Measurements from ENCODE around the gene GTPBP2.
A peak's percentile ranks its signal among the peaks of the same experiment; 100 is the strongest.
"Not testable (repeated sequence)": the region's sequence is repeated elsewhere in the genome, so short reads cannot be mapped to it uniquely, and the experiment has no call there.

GTPBP2 gene

DNA sequence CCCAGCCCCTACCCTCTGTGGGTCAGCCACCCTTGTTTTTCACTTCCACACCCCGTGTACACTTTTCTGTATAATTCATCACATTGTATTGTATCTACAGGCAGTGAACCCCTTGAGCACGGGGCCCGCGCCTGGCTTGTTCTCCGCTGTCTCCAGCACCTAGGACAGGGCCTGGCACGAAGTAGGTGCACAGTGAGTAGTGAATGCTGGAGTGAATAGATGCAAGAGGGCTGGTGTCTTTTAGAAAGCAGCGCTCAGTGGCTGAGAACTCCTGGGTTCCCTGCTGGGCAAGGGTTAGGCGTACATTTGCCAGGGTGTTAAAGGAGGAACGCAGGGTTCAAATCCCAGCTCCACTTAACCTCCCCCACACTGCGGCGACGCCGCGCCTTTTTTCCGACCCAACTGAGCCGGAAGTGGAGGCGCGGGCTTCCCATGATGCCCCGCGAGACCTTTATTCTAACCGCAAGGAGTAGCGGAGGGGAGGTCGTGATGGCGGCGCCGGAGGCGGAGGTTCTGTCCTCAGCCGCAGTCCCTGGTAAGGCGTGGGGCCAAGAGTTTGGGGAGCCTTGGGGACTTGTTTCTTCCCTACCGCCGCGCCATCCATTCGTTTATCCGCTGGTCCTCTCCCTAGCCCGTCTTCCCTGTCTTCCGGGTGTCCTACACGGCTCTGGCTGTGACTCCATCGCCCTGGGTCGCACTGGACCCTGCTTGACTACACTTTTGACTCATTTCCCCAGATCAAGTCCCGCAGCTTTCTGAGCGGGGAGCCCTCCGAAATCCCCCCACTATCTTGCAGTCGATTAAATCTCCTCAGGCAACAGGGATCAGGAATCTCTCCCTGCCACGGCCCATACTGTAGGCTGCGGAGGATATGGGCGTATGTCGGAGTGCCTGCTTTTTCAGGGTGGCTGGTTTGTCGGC is 6.6 kb upstream of the GTPBP2 start, which contains the start of gene MAD2L1BP:
MAD2L1BP (plus strand) TSS at position 454 of the 921 bp plus-strand sequence; CDS start at position 490, 36 bp downstream.
- no peaks in the 10 kb centered on the region for H3K27me3 ChIP-seq (replicated peaks; ENCODE audit: insufficient read depth, low read length)
- H3K4me2 ChIP-seq (ENCODE audit: low read depth, low read length) = peak within 1 kb of the TSS; percentile 69
- H3K4me1 ChIP-seq (ENCODE audit: low read length) = peaks cover 17% of the 10 kb centered on the region
- peak within 1 kb of the TSS; percentile 83 for H3K4me3 ChIP-seq (ENCODE audit: low read length)
- TF ChIP-seq, protein P1, sequence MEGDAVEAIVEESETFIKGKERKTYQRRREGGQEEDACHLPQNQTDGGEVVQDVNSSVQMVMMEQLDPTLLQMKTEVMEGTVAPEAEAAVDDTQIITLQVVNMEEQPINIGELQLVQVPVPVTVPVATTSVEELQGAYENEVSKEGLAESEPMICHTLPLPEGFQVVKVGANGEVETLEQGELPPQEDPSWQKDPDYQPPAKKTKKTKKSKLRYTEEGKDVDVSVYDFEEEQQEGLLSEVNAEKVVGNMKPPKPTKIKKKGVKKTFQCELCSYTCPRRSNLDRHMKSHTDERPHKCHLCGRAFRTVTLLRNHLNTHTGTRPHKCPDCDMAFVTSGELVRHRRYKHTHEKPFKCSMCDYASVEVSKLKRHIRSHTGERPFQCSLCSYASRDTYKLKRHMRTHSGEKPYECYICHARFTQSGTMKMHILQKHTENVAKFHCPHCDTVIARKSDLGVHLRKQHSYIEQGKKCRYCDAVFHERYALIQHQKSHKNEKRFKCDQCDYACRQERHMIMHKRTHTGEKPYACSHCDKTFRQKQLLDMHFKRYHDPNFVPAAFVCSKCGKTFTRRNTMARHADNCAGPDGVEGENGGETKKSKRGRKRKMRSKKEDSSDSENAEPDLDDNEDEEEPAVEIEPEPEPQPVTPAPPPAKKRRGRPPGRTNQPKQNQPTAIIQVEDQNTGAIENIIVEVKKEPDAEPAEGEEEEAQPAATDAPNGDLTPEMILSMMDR (IDR thresholded peaks at IDR 0.05; ENCODE audit: low read length) = no peak
- TF ChIP-seq EZH2 (optimal IDR thresholded peaks at IDR 0.05; ENCODE audit: low read depth, low read length) = no peak
- no peak for TF ChIP-seq EZH2phosphoT487 (IDR thresholded peaks at IDR 0.05; ENCODE audit: low read length)
- 0 out of 2 replicates have a peak, but pooled peaks cover 3% of the 10 kb centered on the region for H3K36me3 ChIP-seq (replicated peaks; ENCODE audit: insufficient read depth, low read length)
- H3F3A ChIP-seq (ENCODE audit: insufficient read depth, low read length) = no peaks in the 10 kb centered on the region; the same call in 1 of the 2 replicates
- H3K27ac ChIP-seq (ENCODE audit: low read length) = no peak within 1 kb of the TSS
- H3K9ac ChIP-seq (ENCODE audit: low read length) = peak within 1 kb of the TSS; percentile 69
- peak within 1 kb of the TSS; percentile 61 for H2AFZ ChIP-seq (ENCODE audit: low read length)
- H4K20me1 ChIP-seq (ENCODE audit: insufficient read depth, low read length) = no peaks in the 10 kb centered on the region
- H3K9me2 ChIP-seq (replicated peaks; ENCODE audit: insufficient read depth, low read length) = no peaks in the 10 kb centered on the region
- peaks cover 45% of the 10 kb centered on the region for H3K79me2 ChIP-seq (ENCODE audit: low read length)
- peak; percentile 85 for DNase-seq
- H3K9me3 ChIP-seq (replicated peaks; ENCODE audit: insufficient read depth, low read length) = no peaks in the 10 kb centered on the region

DNA sequence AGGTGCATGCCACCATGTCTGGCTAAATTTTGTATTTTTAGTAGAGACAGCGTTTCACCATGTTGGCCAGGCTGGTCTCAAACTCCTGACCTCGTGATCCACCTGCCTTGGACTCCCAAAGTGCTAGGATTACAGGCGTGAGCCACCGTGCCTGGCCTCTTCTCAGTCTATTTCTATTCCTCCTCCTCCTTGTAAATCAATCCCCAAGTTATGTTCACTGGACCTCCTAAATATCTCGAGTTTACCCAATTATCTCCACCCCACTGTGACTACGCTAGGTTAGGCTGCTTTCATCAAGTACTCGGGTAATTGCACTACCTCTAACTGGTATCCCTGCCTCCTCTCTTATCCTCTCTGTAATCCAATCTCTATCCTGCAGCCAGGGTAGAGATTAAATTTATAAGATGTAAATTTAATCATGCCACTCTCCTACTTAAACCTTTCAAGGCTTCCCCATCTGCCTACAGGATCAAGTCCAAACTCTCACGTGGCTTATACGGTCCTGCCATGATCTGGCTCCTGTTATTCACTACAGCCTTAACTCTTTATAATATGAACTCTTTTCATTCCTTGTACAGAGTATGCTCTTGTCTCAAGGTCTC is 5.7 kb upstream of the GTPBP2 start:
- Histone ChIP-seq H3K4me3 (ENCODE audit: low read length) (no peak overlapping the region), H3K27ac (ENCODE audit: low read length) (no peak overlapping the region)

DNA sequence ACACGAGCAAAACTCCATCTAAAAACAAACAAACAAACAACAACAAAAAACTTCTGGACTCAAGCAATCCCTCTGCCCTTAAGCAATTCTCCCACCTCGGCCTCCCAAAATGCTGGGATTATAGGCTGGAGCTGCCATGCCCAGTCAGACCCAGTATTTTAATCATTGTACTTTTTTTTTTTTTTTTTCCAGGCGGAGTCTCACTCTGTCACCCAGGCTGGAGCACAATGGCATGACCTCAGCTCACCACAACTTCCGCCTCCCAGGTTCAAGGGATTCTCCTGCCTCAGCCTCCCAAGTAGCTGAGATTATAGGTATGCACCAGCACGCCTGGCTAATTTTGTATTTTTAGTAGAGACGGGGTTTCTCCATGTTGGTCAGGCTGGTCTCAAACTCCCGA is 3.9 kb upstream of the GTPBP2 start:
- H3K9me2 ChIP-seq (replicated peaks; ENCODE audit: insufficient read depth, low read length); H3K4me2 ChIP-seq (ENCODE audit: low read depth, low read length); H3K9ac ChIP-seq (ENCODE audit: low read length); H2AFZ ChIP-seq (ENCODE audit: low read length); H3K9me3 ChIP-seq (replicated peaks; ENCODE audit: insufficient read depth, low read length); H3F3A ChIP-seq (ENCODE audit: insufficient read depth, low read length); H3K27me3 ChIP-seq (replicated peaks; ENCODE audit: insufficient read depth, low read length); H3K4me3 ChIP-seq (ENCODE audit: low read length); H3K36me3 ChIP-seq (replicated peaks; ENCODE audit: insufficient read depth, low read length); H4K20me1 ChIP-seq (ENCODE audit: insufficient read depth, low read length); H3K27ac ChIP-seq (ENCODE audit: low read length); DNase-seq: not testable (repeated sequence)
- peaks cover 18% of the 10 kb centered on the region for H3K4me1 ChIP-seq (ENCODE audit: low read length)
- peaks cover 32% of the 10 kb centered on the region for H3K79me2 ChIP-seq (ENCODE audit: low read length)

More for the DNA sequence above, 5.7 kb upstream of the GTPBP2 start:
- Histone ChIP-seq H3K9me3 (replicated peaks; ENCODE audit: insufficient read depth, low read length) (no peaks in the 10 kb centered on the region), H3K79me2 (ENCODE audit: low read length) (peaks cover 37% of the 10 kb centered on the region), H3F3A (ENCODE audit: insufficient read depth, low read length) (peaks cover 4% of the 10 kb centered on the region; the same call in 1 of the 2 replicates), H3K36me3 (replicated peaks; ENCODE audit: insufficient read depth, low read length) (no peaks in the 10 kb centered on the region), H4K20me1 (ENCODE audit: insufficient read depth, low read length) (no peaks in the 10 kb centered on the region), H3K4me1 (ENCODE audit: low read length) (peaks cover 18% of the 10 kb centered on the region), H2AFZ (ENCODE audit: low read length) (peak overlapping the region; percentile 61), H3K9ac (ENCODE audit: low read length) (no peak overlapping the region), H3K4me2 (ENCODE audit: low read depth, low read length) (peak overlapping the region; percentile 69; the same call in 1 of the 2 replicates), H3K9me2 (replicated peaks; ENCODE audit: insufficient read depth, low read length) (no peaks in the 10 kb centered on the region), H3K27me3 (replicated peaks; ENCODE audit: insufficient read depth, low read length) (no peaks in the 10 kb centered on the region)
- no peak for DNase-seq
- no peak for TF ChIP-seq EZH2phosphoT487 (IDR thresholded peaks at IDR 0.05; ENCODE audit: low read length)
- TF ChIP-seq EZH2 (optimal IDR thresholded peaks at IDR 0.05; ENCODE audit: low read depth, low read length) = no peak
- TF ChIP-seq, protein P1 (IDR thresholded peaks at IDR 0.05; ENCODE audit: low read length) = no peak
